ENCODE measurements around the gene LBP.

DNA sequence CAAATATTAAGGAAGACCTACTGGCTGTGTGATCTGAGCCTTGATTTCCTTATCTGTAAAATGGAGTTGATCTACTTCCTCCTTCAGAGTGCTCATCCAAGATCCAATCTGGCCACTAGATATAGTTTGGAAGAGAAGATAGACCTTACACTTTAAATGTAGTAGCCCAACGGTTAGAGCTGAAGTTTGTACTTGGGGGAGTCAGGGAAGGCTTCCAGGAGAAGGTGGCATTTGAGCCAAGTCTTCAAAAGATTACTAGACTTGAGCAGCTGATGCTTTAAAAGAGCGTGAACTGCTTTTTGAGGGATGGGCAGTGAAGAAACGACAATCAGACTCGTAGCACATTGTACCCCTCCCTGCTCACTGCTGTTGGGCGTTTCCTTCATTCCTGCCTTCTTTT, 3.6 kb downstream of the LBP start:
- TF ChIP-seq, protein P1, sequence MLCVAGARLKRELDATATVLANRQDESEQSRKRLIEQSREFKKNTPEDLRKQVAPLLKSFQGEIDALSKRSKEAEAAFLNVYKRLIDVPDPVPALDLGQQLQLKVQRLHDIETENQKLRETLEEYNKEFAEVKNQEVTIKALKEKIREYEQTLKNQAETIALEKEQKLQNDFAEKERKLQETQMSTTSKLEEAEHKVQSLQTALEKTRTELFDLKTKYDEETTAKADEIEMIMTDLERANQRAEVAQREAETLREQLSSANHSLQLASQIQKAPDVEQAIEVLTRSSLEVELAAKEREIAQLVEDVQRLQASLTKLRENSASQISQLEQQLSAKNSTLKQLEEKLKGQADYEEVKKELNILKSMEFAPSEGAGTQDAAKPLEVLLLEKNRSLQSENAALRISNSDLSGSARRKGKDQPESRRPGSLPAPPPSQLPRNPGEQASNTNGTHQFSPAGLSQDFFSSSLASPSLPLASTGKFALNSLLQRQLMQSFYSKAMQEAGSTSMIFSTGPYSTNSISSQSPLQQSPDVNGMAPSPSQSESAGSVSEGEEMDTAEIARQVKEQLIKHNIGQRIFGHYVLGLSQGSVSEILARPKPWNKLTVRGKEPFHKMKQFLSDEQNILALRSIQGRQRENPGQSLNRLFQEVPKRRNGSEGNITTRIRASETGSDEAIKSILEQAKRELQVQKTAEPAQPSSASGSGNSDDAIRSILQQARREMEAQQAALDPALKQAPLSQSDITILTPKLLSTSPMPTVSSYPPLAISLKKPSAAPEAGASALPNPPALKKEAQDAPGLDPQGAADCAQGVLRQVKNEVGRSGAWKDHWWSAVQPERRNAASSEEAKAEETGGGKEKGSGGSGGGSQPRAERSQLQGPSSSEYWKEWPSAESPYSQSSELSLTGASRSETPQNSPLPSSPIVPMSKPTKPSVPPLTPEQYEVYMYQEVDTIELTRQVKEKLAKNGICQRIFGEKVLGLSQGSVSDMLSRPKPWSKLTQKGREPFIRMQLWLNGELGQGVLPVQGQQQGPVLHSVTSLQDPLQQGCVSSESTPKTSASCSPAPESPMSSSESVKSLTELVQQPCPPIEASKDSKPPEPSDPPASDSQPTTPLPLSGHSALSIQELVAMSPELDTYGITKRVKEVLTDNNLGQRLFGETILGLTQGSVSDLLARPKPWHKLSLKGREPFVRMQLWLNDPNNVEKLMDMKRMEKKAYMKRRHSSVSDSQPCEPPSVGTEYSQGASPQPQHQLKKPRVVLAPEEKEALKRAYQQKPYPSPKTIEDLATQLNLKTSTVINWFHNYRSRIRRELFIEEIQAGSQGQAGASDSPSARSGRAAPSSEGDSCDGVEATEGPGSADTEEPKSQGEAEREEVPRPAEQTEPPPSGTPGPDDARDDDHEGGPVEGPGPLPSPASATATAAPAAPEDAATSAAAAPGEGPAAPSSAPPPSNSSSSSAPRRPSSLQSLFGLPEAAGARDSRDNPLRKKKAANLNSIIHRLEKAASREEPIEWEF (IDR thresholded peaks at IDR 0.05; ENCODE audit: insufficient replicate concordance, low read depth, low read length), result no peak
- TF ChIP-seq SMC3 (IDR thresholded peaks at IDR 0.05; ENCODE audit: borderline replicate concordance, low read length) (no peak), TARDBP (IDR thresholded peaks at IDR 0.05; ENCODE audit: borderline replicate concordance) (no peak)
- TF ChIP-seq, protein P2, sequence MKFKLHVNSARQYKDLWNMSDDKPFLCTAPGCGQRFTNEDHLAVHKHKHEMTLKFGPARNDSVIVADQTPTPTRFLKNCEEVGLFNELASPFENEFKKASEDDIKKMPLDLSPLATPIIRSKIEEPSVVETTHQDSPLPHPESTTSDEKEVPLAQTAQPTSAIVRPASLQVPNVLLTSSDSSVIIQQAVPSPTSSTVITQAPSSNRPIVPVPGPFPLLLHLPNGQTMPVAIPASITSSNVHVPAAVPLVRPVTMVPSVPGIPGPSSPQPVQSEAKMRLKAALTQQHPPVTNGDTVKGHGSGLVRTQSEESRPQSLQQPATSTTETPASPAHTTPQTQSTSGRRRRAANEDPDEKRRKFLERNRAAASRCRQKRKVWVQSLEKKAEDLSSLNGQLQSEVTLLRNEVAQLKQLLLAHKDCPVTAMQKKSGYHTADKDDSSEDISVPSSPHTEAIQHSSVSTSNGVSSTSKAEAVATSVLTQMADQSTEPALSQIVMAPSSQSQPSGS (IDR thresholded peaks at IDR 0.05; ENCODE audit: low read length), result no peak

Measured in GM12878 (cell line).